Left renal cortex interstitium (tissue), 4 donors: ENCODE data around the gene GKN2. TPM values are rescaled to one million over a fixed set of nuclear protein-coding genes. Genes with fewer than 3 reads are reported as not detected.

ENCODE experiments used
- DNase-seq, 4 donors: peaks; one replicate each; pipeline ENCODE4 v3.0.0-alpha.2; 2013; ENCODE audit warnings: low read depth in 4 of 4, low spot score in 2 of 4, missing footprints in 1 of 4
- polyA plus RNA-seq, 4 donors: library from polyadenylated mRNA; unstranded; fragments of 120-200 nt; gene quantifications; one replicate each; pipeline ENCODE4 v1.2.1, GENCODE V29; 2013; ENCODE audit not compliant: insufficient read length in 4 of 4

GKN2 gene, protein sequence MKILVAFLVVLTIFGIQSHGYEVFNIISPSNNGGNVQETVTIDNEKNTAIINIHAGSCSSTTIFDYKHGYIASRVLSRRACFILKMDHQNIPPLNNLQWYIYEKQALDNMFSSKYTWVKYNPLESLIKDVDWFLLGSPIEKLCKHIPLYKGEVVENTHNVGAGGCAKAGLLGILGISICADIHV
- under 1 TPM in 1 of 4 donors, not detected in 3; 0.17 TPM for polyA plus RNA-seq

DNA sequence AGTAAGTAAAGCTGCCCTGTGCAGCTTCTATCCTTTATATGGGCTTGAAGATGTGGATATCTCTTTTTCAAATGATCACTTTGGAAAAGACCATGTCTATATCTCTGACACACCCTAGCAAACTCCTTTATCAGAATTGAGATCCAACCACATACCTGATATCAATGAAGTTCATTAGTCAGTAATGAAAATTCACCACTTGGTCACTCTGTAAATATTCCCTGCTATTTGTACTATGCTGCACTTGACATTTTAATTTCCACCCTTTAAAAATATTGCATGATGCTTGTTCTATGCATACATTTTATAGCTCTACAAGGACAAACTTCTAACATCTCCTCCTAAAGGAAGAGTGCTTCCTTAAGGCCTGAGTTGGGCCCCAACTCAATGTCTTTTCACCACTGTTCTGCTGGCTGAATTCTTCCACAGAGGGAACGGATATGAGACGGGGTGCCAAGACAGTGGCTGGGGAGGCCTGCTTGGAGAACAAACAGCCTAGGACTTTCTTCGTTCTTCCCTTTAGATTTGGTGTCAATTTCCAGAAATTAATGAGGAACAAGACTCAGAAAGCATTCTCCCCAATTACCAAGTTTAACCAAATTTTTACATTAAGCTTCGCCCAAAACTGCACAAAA, at the start of gene GKN2:
Gene GKN2 (minus strand): TSS at position 7 of the 635 bp plus-strand sequence. CDS start 32 bp downstream, outside the sequence.
- DNase-seq, result no peak

DNA sequence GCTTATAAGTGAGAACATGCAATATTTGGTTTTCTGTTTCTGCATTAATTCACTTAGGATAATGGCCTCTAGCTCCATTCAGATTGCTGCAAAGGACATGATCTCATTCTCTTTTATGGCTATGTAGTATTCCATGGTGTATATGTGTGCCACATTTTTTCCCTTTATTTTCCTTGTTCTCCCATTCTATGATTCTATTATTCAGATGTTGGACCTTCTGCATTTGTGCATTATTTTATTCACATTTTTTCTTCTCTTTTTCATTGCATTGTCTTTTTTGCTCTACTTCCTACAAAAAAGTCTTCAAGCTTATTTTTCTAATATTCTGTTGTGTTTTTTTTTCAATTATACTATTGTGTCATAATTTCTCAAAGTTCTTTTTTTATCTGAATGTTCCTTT, 49.2 kb upstream of the GKN2 start:
- no peak for DNase-seq

DNA sequence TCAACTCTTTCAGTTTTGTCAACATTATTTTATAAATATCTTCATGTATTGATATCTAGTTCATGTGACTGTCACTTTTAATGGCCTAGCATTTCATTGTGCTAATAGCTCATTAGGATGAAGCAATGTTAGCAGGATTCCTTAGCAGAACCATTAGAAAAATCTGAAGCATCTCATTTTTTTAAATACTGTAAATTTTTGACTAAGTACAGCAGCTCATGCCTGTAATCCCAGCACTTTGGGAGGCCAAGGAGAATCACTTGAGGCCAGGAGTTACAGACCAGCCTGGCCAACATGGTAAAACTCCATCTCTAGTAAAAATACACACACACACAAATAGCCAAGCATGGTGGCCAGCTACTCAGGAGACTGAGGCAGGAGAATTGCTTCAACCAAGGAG, 44.7 kb upstream of the GKN2 start:
- DNase-seq, result no peak

DNA sequence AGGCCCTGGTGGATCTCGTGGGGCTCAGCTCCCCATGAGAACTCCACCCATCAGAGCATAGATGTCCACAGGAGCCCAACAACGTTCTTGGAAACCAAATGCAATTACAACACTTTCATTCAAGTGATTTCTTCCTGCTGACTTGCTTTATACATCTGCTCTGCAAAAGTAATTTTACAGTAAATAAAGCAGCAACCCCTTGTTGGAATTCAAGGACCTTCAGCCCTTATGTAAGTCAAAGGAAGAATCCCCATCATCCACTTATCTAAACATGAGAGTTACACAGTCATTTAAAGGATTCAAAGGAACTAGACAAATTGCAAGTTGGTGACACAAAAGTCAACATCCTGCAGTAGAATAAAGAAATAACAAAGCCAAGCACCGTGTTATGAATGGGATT, 43.2 kb upstream of the GKN2 start:
- DNase-seq, result no peak

DNA sequence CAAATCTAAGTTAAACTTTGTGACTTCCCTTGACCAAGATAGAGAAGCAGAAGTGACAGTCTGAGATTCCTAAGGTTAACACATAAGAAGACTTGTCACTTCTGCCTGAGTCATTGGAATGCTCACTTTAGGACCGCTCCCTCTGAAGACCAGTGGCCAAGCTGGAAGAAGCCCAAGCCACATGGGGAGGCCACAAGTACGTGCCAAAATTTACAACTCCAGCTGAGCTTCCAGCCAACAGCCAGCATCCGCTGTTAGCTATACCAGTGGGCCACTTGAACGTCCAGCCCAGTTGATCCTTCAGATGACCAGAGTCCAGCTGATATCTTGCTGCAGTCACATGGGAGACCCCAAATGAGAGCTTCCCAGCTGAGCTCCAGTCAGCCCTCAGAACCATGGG, 42.2 kb upstream of the GKN2 start:
- DNase-seq, result no peak

DNA sequence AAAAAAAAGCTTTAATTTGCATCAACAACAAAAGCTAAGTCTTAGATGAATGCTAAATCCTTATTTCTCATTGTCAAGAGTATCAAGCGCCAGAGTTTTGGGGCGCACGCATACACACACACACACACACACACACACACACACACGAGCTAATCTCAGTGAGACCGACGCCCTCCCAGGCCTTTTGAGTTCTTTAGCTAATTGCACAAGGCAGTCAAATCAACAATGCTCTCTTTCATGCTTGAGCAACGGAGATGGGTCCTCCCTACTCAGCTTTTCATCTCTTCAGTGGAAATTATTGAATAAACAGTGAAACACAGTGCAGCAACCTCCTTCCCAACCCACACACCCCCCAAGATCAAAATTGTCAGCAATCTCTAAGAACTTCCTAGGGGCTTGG, 41.0 kb upstream of the GKN2 start:
- no peak for DNase-seq

DNA sequence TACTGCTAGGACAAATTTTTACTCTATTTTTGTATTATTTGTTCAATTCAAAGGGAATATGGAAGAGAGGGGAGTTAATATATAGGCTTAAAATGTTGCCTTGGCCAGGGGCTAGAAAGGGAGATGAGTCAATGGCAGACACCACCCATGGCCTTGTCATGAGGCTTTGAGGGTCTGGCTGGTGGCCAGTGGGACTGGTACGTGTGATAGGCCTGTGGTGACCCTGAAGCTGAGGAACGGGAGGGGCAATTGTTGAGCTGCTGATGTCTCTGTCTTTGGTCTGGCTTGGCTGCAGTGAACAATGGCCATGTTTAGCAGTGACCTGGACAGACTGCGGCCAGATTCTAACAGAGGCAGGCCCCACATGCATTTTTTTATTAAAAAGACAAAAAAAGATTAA, 40.2 kb upstream of the GKN2 start:
- no peak for DNase-seq

DNA sequence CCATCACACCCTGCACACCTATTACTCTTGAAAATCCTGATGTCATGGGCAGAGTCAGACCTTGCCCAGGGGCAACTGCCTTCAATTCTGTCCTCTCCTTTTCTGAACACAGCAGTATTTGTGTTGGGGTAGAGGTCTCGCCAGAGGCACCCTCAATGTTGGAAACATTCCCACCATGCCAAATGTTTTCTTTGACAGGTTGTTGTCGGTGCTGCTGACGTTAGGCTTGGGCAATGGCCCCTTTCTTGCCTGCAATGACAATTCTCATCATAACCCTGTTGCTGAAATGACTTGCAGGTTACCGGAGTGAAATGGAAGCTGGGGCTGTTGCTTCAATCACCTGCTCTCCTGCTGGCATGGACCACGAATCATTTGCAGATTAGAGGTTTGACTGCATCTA, 39.6 kb upstream of the GKN2 start:
- no peak for DNase-seq

DNA sequence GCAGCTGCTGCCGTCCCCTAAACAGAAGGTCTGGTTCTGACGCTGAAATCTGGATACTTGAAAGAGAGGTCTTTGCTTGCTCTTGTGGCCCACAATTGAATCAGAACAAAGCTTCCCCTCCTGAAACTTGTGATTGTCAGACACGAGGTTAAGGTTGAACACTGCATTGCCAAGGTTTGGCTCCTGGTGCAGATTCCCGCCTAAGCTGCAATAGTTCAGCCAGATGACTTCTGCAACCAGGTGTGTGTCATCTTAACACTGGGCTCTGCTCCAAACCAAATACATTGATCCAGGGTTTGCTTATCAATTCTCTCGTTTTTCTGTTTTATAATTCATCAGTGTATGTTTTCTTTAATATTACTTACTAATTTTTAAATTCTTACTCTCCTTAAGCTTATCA, 36.3 kb upstream of the GKN2 start:
- no peak for DNase-seq

DNA sequence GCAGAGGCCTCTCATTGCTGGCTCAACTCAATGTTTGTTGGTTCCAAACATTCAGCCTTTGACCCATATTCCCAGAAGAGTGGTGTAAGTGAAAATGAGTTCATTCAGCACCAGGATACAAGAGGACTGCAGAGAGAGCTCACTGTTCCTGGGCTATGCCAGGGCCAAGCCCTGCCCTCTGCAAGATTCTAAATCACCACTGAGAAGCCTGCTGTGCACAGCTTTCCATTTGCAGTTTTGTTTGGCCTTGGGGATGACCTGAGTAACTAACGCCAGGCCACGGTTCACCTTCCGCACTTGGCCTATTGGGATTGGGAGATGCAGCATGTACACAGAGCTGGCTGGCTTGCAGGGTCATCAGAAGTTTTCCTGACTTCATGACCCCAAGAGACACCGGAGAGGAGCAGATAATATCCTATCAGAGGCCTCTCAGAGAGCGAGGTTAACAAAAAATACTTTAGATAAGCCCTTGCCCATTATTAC, 34.4 kb upstream of the GKN2 start:
- DNase-seq, result no peak

DNA sequence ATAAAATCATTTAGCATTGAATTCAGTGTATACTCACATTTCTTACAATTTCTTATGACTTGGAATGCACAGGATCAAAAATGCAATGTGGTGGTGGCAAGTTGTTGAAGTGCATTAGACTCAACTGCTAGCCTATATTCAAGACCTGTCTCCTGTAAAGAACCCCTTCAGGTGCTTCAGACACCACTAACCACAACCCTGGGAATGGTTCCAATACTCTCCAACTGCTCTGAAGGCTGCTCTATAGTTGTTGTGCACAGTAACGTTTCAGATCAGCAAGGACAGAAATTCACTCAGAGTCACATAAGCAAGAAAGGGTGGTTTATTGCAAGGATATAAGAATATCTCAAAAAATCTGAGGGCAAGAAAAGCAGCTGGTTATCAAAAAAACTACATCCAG, 28.3 kb upstream of the GKN2 start:
- no peak for DNase-seq

DNA sequence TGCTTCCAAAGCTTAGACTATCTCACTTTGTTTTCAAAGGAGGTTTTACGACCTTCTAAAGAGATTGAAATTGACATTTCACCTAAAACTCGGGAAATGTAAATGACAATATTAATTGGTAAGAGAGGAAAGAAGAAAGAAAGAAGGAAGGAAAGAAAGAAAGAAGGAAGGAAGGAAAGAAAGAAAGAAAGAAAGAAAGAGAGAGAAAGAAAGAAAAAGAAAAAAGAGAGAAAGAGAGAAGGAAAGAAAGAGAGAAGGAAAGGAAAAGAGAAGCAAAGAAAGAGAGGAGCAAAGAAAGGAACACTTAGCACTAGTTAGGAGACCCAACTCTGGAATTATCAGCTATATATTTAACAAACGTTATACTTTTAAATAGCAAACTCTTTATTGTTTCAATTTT, 25.4 kb upstream of the GKN2 start:
- no peak for DNase-seq

DNA sequence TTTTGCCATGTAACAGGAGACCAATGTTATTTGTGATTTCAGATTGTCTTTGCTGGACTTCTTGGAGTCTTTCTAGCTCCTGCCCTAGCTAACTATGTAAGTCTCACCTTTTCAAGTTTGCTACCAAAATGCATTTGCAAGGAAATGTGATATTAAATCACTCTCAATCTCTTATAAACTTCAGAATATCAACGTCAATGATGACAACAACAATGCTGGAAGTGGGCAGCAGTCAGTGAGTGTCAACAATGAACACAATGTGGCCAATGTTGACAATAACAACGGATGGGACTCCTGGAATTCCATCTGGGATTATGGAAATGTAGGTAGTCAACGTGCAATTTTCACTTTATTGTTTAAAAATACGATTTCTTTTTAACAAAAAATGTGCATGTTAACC, 24.8 kb upstream of the GKN2 start:
- no peak for DNase-seq

DNA sequence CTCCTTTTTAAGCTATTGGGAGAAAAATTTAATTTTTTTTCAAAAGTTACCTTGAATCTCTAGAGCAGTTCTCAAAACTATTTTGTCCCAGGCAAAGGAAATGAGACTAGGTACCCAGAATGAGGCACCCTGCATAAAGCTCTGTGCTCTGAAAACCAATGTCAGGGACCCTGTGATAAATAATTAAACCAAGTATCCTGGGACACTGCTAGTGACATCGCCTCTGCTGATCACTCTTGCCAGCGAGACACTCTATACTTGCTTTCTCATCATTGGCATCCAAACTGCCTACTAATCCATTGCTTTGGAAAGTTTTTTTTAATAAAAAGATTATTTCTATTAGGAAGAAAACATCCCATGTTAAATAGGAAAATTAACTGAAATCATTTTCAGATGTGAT, 23.2 kb upstream of the GKN2 start:
- DNase-seq, result no peak

DNA sequence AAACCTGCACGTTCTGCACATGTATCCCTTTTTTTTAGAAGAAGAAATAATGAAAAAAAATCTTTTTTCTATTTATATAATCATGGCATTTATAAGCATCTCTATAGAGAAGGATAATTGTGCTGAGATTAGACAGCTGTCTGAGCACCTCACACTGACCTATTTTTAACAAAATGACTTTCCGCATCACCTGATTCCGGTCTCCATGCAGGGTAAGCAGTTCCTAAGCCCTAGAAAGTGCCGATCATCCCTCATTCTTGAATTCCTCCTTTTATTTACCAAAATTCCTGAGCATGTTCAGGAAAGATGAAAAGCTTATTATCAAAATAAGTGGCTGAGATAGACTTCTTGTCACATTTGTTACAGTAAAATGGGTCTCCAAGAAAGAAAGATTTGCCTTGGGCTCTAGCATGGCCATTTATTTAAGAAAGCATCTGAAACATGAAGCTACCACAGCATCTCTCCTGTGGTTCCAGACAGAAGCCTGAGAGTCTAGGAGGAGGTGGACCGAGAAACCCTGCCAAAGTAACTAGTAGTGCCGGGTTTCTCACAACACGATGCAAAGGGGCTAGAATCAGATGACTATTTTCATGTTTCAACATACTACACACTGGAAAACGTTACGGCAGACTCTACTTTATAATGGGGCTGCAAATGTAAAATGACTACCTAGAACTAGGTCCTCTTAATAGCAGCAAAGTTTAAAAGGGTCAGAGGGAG, 22.4 kb upstream of the GKN2 start:
- DNase-seq, result no peak

DNA sequence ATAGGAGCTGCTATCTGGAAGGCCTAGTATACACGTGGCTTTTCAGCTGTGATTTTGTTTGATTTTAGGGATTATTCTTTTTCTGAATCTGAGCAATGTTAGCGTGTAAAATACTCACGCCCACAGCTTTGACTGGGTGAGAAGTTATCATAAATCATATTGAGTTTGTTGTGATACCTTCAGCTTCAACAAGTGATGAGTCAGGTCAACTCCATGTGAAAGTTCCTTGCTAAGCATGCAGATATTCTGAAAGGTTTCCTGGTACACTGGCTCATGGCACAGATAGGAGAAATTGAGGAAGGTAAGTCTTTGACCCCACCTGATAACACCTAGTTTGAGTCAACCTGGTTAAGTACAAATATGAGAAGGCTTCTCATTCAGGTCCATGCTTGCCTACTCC, 21.6 kb upstream of the GKN2 start, which contains the start of gene GKN1:
Gene GKN1 (plus strand): TSS at position 386 of the 400 bp plus-strand sequence. CDS start 42 bp downstream, outside the sequence.
- no peak for DNase-seq

DNA sequence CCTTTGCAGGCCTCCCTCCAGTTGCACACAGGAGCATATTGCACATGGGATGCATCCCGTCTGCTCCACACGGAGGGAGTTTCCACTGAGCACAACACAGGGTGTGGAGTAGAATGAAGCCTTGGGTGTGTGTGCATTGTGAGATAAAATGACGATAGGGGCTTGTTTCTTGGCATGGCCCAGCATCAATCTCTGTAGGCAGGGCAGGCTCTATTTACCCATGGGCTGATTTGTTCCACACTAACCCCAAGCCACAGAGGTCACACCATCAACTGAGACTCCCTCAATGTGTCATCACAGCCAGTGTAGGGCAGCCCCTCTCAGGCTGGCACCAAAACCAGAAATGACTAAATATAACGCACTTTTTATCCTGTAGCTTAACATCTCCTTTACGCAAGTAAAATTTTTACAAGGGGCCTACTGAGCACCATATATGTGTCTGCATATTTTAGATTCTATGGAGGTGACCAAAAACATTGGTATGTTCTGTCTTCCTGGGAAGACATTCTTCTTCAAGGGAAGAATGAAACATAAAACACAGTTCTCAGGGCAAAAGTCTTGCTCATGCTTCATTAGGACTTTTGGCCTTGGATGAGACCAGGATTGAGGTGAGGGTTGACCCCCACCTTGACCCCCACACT, 19.0 kb upstream of the GKN2 start:
- no peak for DNase-seq

DNA sequence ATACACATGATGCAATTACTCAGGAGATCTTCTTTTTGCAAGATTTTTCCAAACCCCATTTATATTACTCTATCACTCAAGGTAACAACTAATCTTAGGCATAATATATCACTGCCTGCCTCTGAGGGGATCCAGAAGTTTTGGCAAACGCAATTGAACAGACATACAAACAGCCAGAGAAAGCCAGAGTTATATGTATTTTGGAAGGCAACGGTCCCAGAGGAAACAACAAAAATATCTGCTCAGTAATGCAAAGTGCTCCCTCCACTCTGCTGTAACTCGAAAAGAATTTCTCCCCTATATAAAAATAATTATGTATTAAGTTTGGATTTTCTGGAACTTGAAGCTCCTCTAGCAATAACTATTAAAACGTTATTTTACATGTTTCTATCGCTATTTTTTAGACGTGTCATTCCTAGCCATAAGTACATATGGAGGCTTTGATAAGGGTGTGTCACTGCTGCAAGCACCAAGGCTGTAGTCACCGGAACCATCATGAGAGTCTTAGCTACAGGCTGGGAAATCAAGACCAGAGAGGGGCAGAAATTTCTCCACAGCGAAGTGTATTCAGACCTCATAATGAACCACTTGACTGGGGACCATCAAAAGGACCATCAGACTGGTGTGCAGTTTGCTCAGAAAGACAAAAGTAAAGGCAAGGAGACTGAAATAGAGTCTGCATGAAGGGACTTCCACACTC, 18.0 kb upstream of the GKN2 start:
- DNase-seq, result no peak

DNA sequence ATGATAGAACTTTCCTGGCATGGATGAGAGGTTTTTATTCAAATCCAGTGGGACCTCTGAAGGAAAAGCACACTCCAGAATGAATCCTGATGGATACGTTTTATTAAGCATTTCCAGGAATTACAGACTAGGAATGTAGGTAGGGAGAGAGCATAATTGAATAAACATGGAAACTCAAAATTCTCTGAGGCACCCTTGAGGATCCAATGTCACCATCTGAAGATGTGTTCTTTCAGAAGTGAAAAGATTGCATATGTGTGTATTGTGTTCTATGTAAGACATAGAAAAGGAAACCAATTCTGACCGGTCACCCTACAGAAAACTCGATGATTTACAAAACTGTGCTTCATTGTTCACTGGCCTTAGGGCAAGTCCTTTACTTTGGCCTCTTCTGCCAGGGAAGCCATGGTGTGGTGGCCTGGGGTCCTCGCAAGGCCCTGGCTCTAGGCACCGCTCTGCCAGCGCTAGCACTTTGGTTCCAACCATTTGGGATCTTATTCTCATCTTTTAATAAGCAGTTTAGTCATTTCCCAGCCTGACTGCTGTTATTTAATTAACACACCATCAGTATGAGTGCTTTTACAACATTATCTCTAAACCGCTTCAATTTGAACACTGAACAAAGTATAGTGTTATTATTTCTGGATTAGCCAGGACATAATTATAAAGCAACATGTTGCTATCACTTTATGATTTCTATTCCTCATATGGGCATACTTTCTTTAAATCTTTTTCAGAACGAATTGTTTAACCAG, 17.2 kb upstream of the GKN2 start:
- no peak for DNase-seq

DNA sequence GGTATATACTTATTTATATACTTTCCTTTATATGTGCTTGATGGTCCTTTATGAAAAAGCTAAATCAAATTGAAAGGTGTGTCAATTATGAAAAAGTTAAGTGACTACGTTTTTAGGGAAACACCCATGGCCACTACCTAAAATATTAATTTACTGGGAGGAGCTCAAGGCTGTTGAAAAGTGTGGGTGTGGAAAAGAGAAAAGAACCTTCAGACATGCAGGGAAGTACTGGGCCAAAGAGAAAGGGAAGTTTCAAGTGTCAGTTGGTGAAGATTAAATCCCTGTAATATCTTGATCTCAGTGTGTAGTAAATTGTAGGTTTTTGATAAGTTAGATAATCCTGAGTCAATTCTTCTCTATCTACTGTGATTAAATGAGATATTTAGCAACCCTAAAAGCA, 15.5 kb upstream of the GKN2 start:
- DNase-seq, result no peak
